Esophagus mucosa (tissue), 1 donor: ENCODE data around the gene BUD31. TPM values are rescaled to one million over a fixed set of nuclear protein-coding genes. Genes with fewer than 3 reads are reported as not detected.
A peak's percentile ranks its signal among the peaks of the same experiment; 100 is the strongest.

Experiments used
- ATAC-seq: fragments of 200-7000 bp; cut with Tn5 transposase; one replicate; pipeline ENCODE4 v1.9.1; 2020
- total RNA-seq: library from RNA; stranded (reverse); gene quantifications from one replicate; pipeline ENCODE4 v1.2.4, GENCODE V29; 2023
- donor health status: DM: yes; HTN: yes; CAD: no.

The BUD31 gene
- total RNA-seq, 1 donor from 2014 or later = 98.9 TPM

- peak; percentile 12 for ATAC-seq
Measured at GRCh38 chr7:99437946-99438572, 29.3 kb downstream of the BUD31 start.

GRCh38 chr7:99438573-99439480, 30.1 kb downstream of the BUD31 start, which contains the start of the genes CPSF4 and PTCD1:
Gene CPSF4, plus strand, starts transcription at chr7:99438943. Its CDS starts 140 bp downstream, at chr7:99439083.
Gene PTCD1, minus strand, starts transcription at chr7:99438798. Its CDS starts 3,556 bp downstream, at chr7:99435242.
- ATAC-seq = peak; percentile 94

DNA sequence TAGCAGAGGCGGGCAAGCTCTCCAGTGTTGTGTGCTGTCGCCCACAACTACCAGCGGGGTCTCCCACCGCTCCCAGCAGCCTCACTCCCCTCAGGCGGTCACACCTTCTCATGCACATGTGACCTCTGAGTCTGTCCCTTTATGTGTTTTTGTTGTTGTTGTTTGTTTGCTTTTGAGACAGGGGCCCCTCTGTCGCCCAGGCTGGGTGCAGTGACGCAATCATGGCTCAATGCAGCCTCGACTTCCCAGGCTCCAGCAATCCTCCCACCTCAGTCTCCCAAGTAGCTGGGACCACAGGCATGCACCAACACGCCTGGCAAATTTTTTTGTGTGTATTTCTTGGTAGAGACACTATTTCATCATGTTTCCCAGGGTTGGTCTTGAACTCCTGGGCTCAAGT, 31.4 kb downstream of the BUD31 start:
- ATAC-seq = no peak

GRCh38 chr7:99446096-99446495, 37.3 kb downstream of the BUD31 start:
- no peak for ATAC-seq

GRCh38 chr7:99447943-99448342, 39.2 kb downstream of the BUD31 start:
- no peak for ATAC-seq

GRCh38 chr7:99448855-99449254, 40.1 kb downstream of the BUD31 start:
- no peak for ATAC-seq

- ATAC-seq = no peak
Measured at GRCh38 chr7:99449326-99449725, 40.6 kb downstream of the BUD31 start.

DNA sequence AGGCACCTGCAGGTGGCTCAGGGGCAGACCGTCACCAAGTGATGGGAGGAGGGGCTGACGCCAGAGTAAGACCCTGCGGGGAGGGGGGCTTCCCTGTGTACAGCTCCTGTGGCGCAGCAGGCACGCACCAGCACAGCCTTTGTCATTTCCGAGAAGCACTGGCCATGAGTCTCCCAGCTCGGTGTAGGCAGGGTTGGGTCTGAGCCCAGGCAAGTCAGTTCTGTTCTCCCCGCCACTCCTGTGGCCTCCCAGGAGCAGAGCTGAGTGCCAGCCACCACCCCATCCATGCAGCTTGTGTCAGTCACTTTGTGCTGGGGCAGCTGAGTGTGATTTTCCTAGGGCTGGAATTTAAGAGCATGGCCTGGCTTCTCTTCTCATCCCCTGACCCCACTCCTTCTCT, 43.2 kb downstream of the BUD31 start:
- ATAC-seq = peak; percentile 53

GRCh38 chr7:99452541-99452940, 43.8 kb downstream of the BUD31 start:
- peak; percentile 23 for ATAC-seq

DNA sequence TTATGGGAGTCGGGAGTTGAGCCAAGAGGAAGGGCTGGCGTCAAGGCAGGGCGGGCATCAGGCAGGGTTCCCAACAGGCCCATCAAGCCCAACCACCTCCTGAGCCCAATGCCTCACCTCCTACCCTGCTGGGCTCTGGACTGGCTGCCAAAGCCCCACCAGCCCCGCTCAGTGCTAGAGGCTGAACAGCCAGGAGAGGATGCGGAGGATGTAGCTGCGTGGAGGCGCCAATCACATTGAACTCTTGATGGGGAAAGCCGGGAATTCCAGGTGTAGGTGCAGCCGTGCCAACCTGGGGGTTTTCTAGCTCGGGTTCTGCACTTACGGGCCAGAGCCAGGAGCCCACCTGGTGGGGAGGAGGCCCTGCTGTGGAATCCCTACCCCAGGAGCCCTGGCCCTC, 44.3 kb downstream of the BUD31 start:
- ATAC-seq = peak; percentile 78

GRCh38 chr7:99455874-99456273, 47.1 kb downstream of the BUD31 start:
- no peak for ATAC-seq

GRCh38 chr7:99456288-99456687, 47.5 kb downstream of the BUD31 start:
- ATAC-seq = no peak

DNA sequence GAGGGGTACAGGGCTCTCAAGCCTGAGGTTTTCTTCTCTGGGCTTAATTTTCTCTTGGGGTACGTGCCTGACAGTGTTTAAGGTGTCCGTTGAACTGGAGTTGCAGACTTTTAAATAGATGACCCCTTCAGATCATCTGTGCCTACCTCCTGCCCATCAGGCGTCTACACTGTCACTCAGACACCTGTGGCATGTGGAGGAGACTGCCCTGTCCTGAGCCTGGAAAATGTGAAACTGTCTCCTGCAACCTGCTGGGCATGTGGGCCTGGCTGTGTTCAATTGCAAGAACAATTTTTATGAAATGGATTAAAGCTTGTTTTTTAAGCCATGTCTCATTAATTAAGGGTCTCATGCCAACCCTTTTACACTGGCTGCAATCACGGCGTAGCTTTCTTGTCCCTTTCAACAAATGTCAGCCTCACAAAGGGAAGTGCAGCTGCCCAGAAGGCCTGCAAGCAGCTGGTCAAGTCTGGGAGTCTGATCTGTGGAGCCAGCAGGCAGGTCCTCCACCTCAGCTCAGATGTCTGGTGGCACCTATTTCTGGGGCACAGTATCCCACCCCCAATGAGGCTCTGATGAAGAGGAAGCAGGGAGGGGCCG, 48.4 kb downstream of the BUD31 start:
- ATAC-seq = no peak

DNA sequence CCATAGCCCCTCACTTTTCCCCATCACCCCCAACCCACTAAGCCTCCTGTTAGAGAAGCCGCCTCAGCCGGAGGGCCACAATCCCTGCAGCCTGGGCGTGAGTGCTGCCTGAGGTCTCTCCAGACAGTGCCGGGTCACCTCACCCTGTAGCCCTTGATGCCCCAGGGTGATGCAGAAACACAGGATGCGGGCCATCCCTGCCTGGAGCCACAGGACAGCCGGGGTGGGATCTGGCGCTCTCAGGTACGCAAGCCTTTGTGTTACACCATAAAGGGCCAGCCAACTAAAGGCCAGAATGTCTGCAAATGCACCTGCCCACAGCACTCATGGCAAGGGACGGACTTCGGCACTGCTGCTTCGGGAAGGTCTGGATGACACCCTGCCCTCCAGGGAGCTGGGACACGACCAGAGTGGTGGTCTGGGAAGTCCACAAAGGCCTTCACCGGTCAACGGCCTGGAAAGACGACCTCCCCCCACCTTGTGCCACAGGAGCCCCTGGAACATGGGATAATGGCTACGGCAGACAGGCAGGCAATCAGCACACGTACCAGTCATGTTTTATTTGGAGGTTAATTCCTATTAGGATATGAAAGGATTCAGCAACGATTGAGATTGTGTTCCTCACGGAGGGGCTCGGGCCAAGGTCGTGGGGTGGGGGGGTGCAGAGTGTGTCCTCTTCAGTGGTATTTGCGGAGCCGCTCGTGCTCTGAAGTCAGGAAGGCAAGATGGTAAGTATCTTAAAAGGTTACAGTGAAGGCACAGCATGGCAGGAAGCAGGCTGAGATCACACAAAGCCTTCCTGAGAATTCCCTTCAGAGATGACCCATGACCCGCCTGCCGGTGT, 49.1 kb downstream of the BUD31 start:
- no peak for ATAC-seq

DNA sequence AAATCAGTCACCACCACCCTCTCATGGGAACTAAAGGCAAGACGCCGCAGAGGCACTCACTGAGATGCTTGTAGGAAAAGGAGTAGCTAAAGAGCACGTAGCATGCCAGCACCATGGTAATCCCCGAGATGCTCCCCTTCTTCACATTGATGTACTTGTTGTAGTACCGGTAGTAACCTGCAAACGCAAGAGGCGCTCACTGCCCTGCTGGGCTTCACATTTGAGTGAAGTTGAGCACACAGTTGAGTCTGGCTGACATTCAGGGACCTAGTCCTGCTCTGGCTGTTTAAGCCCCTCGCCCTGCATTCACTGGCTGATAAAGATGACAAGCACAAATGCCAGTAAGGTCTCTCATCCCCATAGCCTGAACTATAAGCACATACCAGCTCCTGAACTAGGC, 50.3 kb downstream of the BUD31 start:
- peak; percentile 20 for ATAC-seq

DNA sequence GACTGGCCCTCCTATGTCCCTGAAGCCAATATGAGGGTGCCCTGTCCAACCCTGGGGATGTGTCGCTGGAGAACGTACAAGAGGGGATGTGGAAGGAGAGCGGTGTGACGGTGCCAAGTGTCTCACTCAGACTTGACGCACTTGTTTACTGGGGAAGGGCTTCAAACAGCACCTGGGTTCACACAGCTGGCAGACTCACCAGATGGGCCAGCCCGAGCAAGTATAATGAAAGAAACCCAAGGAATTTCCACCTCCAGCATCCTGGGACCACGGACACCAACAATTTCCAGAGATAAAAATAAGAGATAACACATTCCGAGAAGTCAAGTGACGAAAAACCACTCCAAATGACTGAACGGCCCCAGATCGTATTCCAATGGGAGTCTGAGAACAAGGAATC, 51.9 kb downstream of the BUD31 start:
- ATAC-seq = no peak

DNA sequence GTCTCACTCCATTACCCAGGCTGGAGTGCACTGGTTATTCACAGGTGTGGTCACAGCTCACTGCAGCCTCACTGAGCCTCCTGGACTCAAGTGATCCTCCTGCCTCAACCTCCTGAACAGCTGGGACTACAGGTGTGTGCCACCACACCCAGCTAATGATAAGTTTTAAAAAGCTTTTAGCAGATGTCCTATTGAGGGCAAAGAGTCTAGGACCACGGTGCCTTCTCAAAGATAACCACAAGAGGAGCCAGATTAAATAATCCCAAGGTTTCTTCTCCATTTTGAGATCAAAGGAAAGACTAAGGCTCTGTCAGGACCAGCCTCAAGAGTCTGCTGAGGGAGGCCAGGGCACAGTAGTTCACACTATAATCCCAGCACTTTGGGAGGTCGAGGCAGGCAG, 52.5 kb downstream of the BUD31 start:
- ATAC-seq = no peak

- peak; percentile 12 for ATAC-seq
Measured at GRCh38 chr7:99465421-99465768, 56.6 kb downstream of the BUD31 start.

DNA sequence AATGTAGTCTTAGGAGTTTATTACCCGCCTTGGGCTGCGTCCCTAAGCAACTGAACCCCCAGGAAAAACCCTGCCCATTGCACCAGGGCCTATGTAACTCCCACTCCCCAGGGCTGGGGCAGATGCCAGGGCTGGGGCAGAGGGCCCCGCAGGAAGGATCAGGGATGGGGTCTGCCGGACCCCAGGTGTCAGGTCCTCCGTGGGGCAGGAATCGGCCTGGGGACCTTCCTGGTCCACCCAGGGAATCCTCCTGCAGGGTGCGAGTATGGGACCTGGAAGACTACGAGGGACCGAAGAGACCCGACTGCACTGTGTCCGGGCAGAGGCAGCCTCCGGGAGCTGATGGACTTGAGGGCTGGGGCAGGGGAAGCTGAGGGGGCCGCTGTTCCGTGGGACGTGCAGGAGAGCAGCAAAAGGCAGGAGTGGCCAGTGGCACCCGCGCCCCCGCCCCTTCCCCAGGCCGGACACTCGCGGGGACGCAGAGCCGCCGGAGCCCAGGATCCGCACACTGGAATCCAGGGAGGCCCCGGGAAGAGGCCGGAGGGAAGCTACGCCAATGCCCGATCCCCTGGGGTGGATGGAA, 59.7 kb downstream of the BUD31 start:
- ATAC-seq = no peak
